Sigmoid colon (tissue), 7 donors: Measurements from ENCODE around the gene UMODL1. TPM values are rescaled to one million over a fixed set of nuclear protein-coding genes. Genes with fewer than 3 reads are reported as not detected.
A peak's percentile ranks its signal among the peaks of the same experiment; 100 is the strongest.

ENCODE experiments used
- DNase-seq: peaks from one replicate; pipeline ENCODE4 v3.0.0-alpha.2; 2019
- H3K27ac ChIP-seq, 4 donors: fragments of 200-600 bp; sonication (generic); one replicate each; pipeline ENCODE4 v1.5.1; 2016 to 2019; ENCODE audit warnings: mild to moderate bottlenecking in 1 of 4
- H3K27me3 ChIP-seq, 3 donors: fragments of 200-600 bp; sonication (generic); one replicate each; pipeline ENCODE4 v1.5.1; 2019; ENCODE audit warnings: mild to moderate bottlenecking in 1 of 3
- H3K36me3 ChIP-seq, 4 donors: fragments of 200-600 bp; sonication (generic); one replicate each; pipeline ENCODE4 v1.5.1; 2016 to 2019
- H3K4me1 ChIP-seq, 4 donors: fragments of 200-600 bp; sonication (generic); one replicate each; pipeline ENCODE4 v1.5.1; 2017 to 2019
- H3K4me3 ChIP-seq, 4 donors: fragments of 200-600 bp; sonication (generic); one replicate each; pipeline ENCODE4 v1.5.1; 2017 to 2019; ENCODE audit warnings: mild to moderate bottlenecking in 2 of 4, moderate library complexity in 1 of 4
- H3K9me3 ChIP-seq, 4 donors: fragments of 200-600 bp in 3 of 4; sonication (generic) in 3 of 4; one replicate each; pipeline versions ENCODE4 v1.5.1 to v1.6.1; 2013 to 2019
- CTCF ChIP-seq, 4 experiments: fragments of 450-650 bp in 3 of 4; fragments of 200-600 bp in 1 of 4; IDR thresholded peaks; one replicate each; pipeline ENCODE4 v1.5.1; 2016 to 2019; ENCODE audit warnings: antibody characterized with exemption in 4 of 4, mild to moderate bottlenecking in 3 of 4, moderate library complexity in 2 of 4
- EP300 ChIP-seq, 4 donors: sonication (generic); formaldehyde crosslinking; IDR thresholded peaks; one replicate each; pipeline ENCODE4 v1.6.1; 2017; ENCODE audit warnings: antibody characterized with exemption in 4 of 4
- POLR2A ChIP-seq, 2 donors: fragments of 450-650 bp; IDR thresholded peaks; one replicate each; pipeline ENCODE4 v1.6.1; 2016; ENCODE audit warnings: antibody characterized with exemption in 2 of 2, mild to moderate bottlenecking in 2 of 2, moderate library complexity in 2 of 2
- POLR2AphosphoS5 ChIP-seq, 4 donors: sonication (generic); formaldehyde crosslinking; IDR thresholded peaks; one replicate each; pipeline ENCODE4 v1.6.1; 2017; ENCODE audit warnings: antibody characterized with exemption in 4 of 4
- WGBS, 2 donors: extraction: QIAGEN DNeasy Blood & Tissue Kit; methylation state at CpG; one replicate each; pipeline ENCODE4 v1.1.7; 2013; 5-methylcytosine and 5-hydroxymethylcytosine counted together
- intact Hi-C: fragments of 100-400 bp; cut with DNase I; formaldehyde crosslinking; loops from one replicate; pipeline ENCODE4 v1.15.1; 2023
- polyA plus RNA-seq, 3 donors: library from polyadenylated mRNA; stranded (reverse); fragments of 200-250 nt; gene quantifications; one replicate each; pipeline ENCODE4 v1.2.3, GENCODE V29; 2013
- total RNA-seq, 4 donors: library from RNA; depleted of rRNA; stranded (reverse); fragments of >200 nt; gene quantifications; one replicate each; pipeline ENCODE4 v1.1.0, GENCODE V29; 2016
- donor health status: healthy with polysubstance abuse.
- donor health status: Bipolar disorder and iron deficiency.
- donor health status: healthy.

UMODL1 gene
- total and polyA plus RNA-seq, 7 donors = 0.13 to 0.23 TPM; not detected in 5

GRCh38 chr21:42157606-42158310, 86.6 kb downstream of the UMODL1 start:
- TF ChIP-seq EP300 (IDR thresholded peaks at IDR 0.05) (no peak), POLR2AphosphoS5 (IDR thresholded peaks at IDR 0.05) (no peak), POLR2A (IDR thresholded peaks at IDR 0.05) (no peak), CTCF (IDR thresholded peaks at IDR 0.05) (no peak)
- peaks cover 0 to 6% (median 3%) of the 10 kb centered on the region in 4 donors for H3K4me1 ChIP-seq
- H3K27me3 ChIP-seq = peaks cover 0 to 13% (median 0%) of the 10 kb centered on the region in 3 donors
- no peak overlapping the region for H3K4me3 ChIP-seq
- H3K9me3 ChIP-seq = no peaks in the 10 kb centered on the region
- H3K36me3 ChIP-seq = no peaks in the 10 kb centered on the region
- H3K27ac ChIP-seq = no peak overlapping the region
- peak; percentile 43 for DNase-seq
- WGBS, 2 donors = 88 to 91% methylated on average over 11 of the region's 11 CpGs
- intact Hi-C loops = no loop called here

- peaks cover 0 to 13% (median 0%) of the 10 kb centered on the region in 3 donors for H3K27me3 ChIP-seq
- intact Hi-C loops = no loop called here
- no peak overlapping the region for H3K4me3 ChIP-seq
- no peaks in the 10 kb centered on the region for H3K9me3 ChIP-seq
- H3K27ac ChIP-seq = no peak overlapping the region
- H3K4me1 ChIP-seq = peaks cover 0 to 6% (median 3%) of the 10 kb centered on the region in 4 donors
- H3K36me3 ChIP-seq = no peaks in the 10 kb centered on the region
- WGBS, 2 donors = 63 to 87% methylated on average over 8 of the region's 8 CpGs
- peak; percentile 48 for DNase-seq
- TF ChIP-seq CTCF (IDR thresholded peaks at IDR 0.05) (no peak), EP300 (IDR thresholded peaks at IDR 0.05) (no peak), POLR2AphosphoS5 (IDR thresholded peaks at IDR 0.05) (no peak), POLR2A (IDR thresholded peaks at IDR 0.05) (no peak)
Observed at GRCh38 chr21:42158846-42159245, 87.7 kb downstream of the UMODL1 start.

- no peaks in the 10 kb centered on the region for H3K36me3 ChIP-seq
- no peak overlapping the region for H3K27ac ChIP-seq
- peaks cover 0 to 6% (median 3%) of the 10 kb centered on the region in 4 donors for H3K4me1 ChIP-seq
- peaks cover 0 to 10% (median 0%) of the 10 kb centered on the region in 3 donors for H3K27me3 ChIP-seq
- H3K9me3 ChIP-seq = no peaks in the 10 kb centered on the region
- intact Hi-C loops = no loop called here
- H3K4me3 ChIP-seq = no peak overlapping the region
- TF ChIP-seq POLR2A (IDR thresholded peaks at IDR 0.05) (no peak), CTCF (IDR thresholded peaks at IDR 0.05) (no peak), EP300 (IDR thresholded peaks at IDR 0.05) (no peak), POLR2AphosphoS5 (IDR thresholded peaks at IDR 0.05) (no peak)
- WGBS, 2 donors = 68% methylated on average over 11 of the region's 11 CpGs
- DNase-seq = peak; percentile 39
Observed at GRCh38 chr21:42159560-42160110, 88.5 kb downstream of the UMODL1 start.

GRCh38 chr21:42160111-42160721, 89.1 kb downstream of the UMODL1 start:
- intact Hi-C loops = no loop called here

More at GRCh38 chr21:42160111-42160721, 89.1 kb downstream of the UMODL1 start:
- peak; percentile 48 for DNase-seq
- Histone ChIP-seq H3K27me3 (peaks cover 0 to 10% (median 0%) of the 10 kb centered on the region in 3 donors), H3K4me1 (peaks cover 0 to 6% (median 3%) of the 10 kb centered on the region in 4 donors), H3K4me3 (no peak overlapping the region), H3K27ac (no peak overlapping the region), H3K36me3 (no peaks in the 10 kb centered on the region), H3K9me3 (no peaks in the 10 kb centered on the region)
- 67 to 74% methylated on average over 25 of the region's 25 CpGs for WGBS, 2 donors
- TF ChIP-seq EP300 (IDR thresholded peaks at IDR 0.05) (no peak), POLR2AphosphoS5 (IDR thresholded peaks at IDR 0.05) (no peak), POLR2A (IDR thresholded peaks at IDR 0.05) (no peak), CTCF (IDR thresholded peaks at IDR 0.05) (no peak)
